Smooth muscle cell (in vitro differentiated cells): ENCODE data around the gene COL4A6. TPM values are rescaled to one million over a fixed set of nuclear protein-coding genes. Genes with fewer than 3 reads are reported as not detected.

Experiments used
- DNase-seq: peaks from one replicate; lab custom pipeline; 2025; ENCODE audit not compliant: unreplicated experiment; lab: John Stamatoyannopoulos, UW
- H2AFZ ChIP-seq: fragments of 200-600 bp; sonication (generic); 2 replicates; pipeline ENCODE4 v1.6.0; 2016; ENCODE audit warnings: antibody characterized with exemption, low read depth, mild to moderate bottlenecking
- H3F3A ChIP-seq: fragments of 200-600 bp; sonication (generic); 2 replicates; pipeline ENCODE4 v1.6.0; 2017; ENCODE audit warnings: antibody characterized with exemption, low read depth
- H3K27ac ChIP-seq: fragments of 200-600 bp; sonication (generic); 2 replicates; pipeline ENCODE4 v1.5.1; 2016; ENCODE audit warnings: low read depth, mild to moderate bottlenecking
- H3K27me3 ChIP-seq: fragments of 200-600 bp; sonication (generic); 2 replicates; pipeline ENCODE4 v1.6.1; 2016; ENCODE audit warnings: low read depth, mild to moderate bottlenecking
- H3K36me3 ChIP-seq: fragments of 200-600 bp; sonication (generic); 2 replicates; pipeline ENCODE4 v1.5.1; 2016; ENCODE audit warnings: low read depth
- H3K4me1 ChIP-seq: fragments of 200-600 bp; sonication (generic); 2 replicates; pipeline ENCODE4 v1.5.1; 2016; ENCODE audit warnings: low read depth
- H3K4me2 ChIP-seq: fragments of 200-600 bp; sonication (generic); 2 replicates; pipeline ENCODE4 v1.6.0; 2016; ENCODE audit warnings: mild to moderate bottlenecking
- H3K4me3 ChIP-seq: fragments of 200-600 bp; sonication (generic); 2 replicates; pipeline ENCODE4 v1.5.1; 2016; ENCODE audit warnings: mild to moderate bottlenecking
- H3K79me2 ChIP-seq: fragments of 200-600 bp; sonication (generic); 2 replicates; pipeline ENCODE4 v1.6.0; 2016; ENCODE audit warnings: low read depth, mild to moderate bottlenecking
- H3K9ac ChIP-seq: fragments of 200-600 bp; sonication (generic); 2 replicates; pipeline ENCODE4 v1.6.0; 2016; ENCODE audit warnings: low read depth
- H3K9me3 ChIP-seq: fragments of 200-600 bp; sonication (generic); replicated peaks from 2 replicates; pipeline ENCODE4 v1.5.1; 2016; ENCODE audit warnings: low read depth
- H4K20me1 ChIP-seq: fragments of 200-600 bp; sonication (generic); 2 replicates; pipeline ENCODE4 v1.6.0; 2016; ENCODE audit warnings: low read depth
- CTCF ChIP-seq: fragments of 200-600 bp; sonication (generic); IDR thresholded peaks from 2 replicates; pipeline ENCODE4 v1.5.1; 2017; ENCODE audit warnings: borderline replicate concordance, mild to moderate bottlenecking, antibody characterized with exemption; ENCODE audit not compliant: insufficient read depth, poor library complexity, severe bottlenecking
- WGBS: methylation state at CpG from one replicate; pipeline ENCODE4 v1.1.7; 2016; ENCODE audit warnings: low lambda C conversion rate; 5-methylcytosine and 5-hydroxymethylcytosine counted together
- polyA plus RNA-seq: library from polyadenylated mRNA; unstranded; fragments of >200 nt; fragmentation: Nextera tagmentation; extraction: Ambion mirVana; gene quantifications from 2 replicates; pipeline ENCODE4 v1.2.1, GENCODE V29; 2016
- total RNA-seq: library from RNA; depleted of rRNA; stranded (reverse); fragments of >200 nt; gene quantifications from 2 replicates; pipeline ENCODE4 v1.2.3, GENCODE V29; 2014

COL4A6 gene
- total and polyA plus RNA-seq, 2 experiments from 2014 or later: 10.2 to 15.1 TPM

GRCh38 chrX:108347800-108348199 is 90.4 kb downstream of the COL4A6 start:
- no peaks in the 10 kb centered on the region for H3K9me3 ChIP-seq
- TF ChIP-seq CTCF: no peak
- no peak overlapping the region for H3K4me3 ChIP-seq
- no peak overlapping the region for H3K9ac ChIP-seq
- H4K20me1 ChIP-seq: no peaks in the 10 kb centered on the region
- no peaks in the 10 kb centered on the region for H3K27me3 ChIP-seq
- no peak for DNase-seq
- 55% methylated on average over 3 of the region's 3 CpGs for WGBS
- no peaks in the 10 kb centered on the region for H3K79me2 ChIP-seq
- peaks cover 20% of the 10 kb centered on the region for H3K4me1 ChIP-seq
- H3K27ac ChIP-seq: no peak overlapping the region
- no peaks in the 10 kb centered on the region for H3F3A ChIP-seq
- H2AFZ ChIP-seq: no peak overlapping the region
- no peaks in the 10 kb centered on the region for H3K36me3 ChIP-seq
- H3K4me2 ChIP-seq: no peak overlapping the region

GRCh38 chrX:108344216-108344615 is 94.0 kb downstream of the COL4A6 start:
- Histone ChIP-seq H3K4me3 (no peak overlapping the region), H3K27ac (no peak overlapping the region), H4K20me1 (no peaks in the 10 kb centered on the region), H3K79me2 (no peaks in the 10 kb centered on the region), H3K27me3 (no peaks in the 10 kb centered on the region), H2AFZ (no peak overlapping the region), H3F3A (no peaks in the 10 kb centered on the region), H3K36me3 (no peaks in the 10 kb centered on the region), H3K9me3 (no peaks in the 10 kb centered on the region), H3K4me1 (peaks cover 15% of the 10 kb centered on the region), H3K4me2 (no peak overlapping the region), H3K9ac (no peak overlapping the region)
- no peak for DNase-seq
- no peak for TF ChIP-seq CTCF
- 75% methylated on average over 1 of the region's 1 CpG for WGBS

GRCh38 chrX:108341947-108342346 is 96.3 kb downstream of the COL4A6 start:
- H3K4me2 ChIP-seq: no peak overlapping the region
- no peaks in the 10 kb centered on the region for H3K79me2 ChIP-seq
- no peaks in the 10 kb centered on the region for H3K36me3 ChIP-seq
- no peak overlapping the region for H3K9ac ChIP-seq
- DNase-seq: no peak
- TF ChIP-seq CTCF: no peak
- 41% methylated on average over 1 of the region's 1 CpG for WGBS
- no peak overlapping the region for H3K4me3 ChIP-seq
- no peaks in the 10 kb centered on the region for H3K9me3 ChIP-seq
- H3K27ac ChIP-seq: no peak overlapping the region
- peaks cover 5% of the 10 kb centered on the region for H3K4me1 ChIP-seq
- H2AFZ ChIP-seq: no peak overlapping the region
- no peaks in the 10 kb centered on the region for H3K27me3 ChIP-seq
- no peaks in the 10 kb centered on the region for H4K20me1 ChIP-seq
- H3F3A ChIP-seq: no peaks in the 10 kb centered on the region

GRCh38 chrX:108332281-108332680 is 105.9 kb downstream of the COL4A6 start:
- no peaks in the 10 kb centered on the region for H3K36me3 ChIP-seq
- H3K4me3 ChIP-seq: no peak overlapping the region
- no peaks in the 10 kb centered on the region for H3K79me2 ChIP-seq
- H3K4me2 ChIP-seq: no peak overlapping the region
- H3K27me3 ChIP-seq: no peaks in the 10 kb centered on the region
- H3K9ac ChIP-seq: no peak overlapping the region
- no peaks in the 10 kb centered on the region for H3K9me3 ChIP-seq
- no peaks in the 10 kb centered on the region for H4K20me1 ChIP-seq
- no peak overlapping the region for H3K27ac ChIP-seq
- H3F3A ChIP-seq: no peaks in the 10 kb centered on the region
- no peak for DNase-seq
- no peaks in the 10 kb centered on the region for H3K4me1 ChIP-seq
- no peak for TF ChIP-seq CTCF
- no peak overlapping the region for H2AFZ ChIP-seq
- 93% methylated on average over 1 of the region's 1 CpG for WGBS
